CD4-positive, alpha-beta T cell treated with Interleukin-15 for 1 hour (primary cell): Measurements from ENCODE around the gene ST6GALNAC1.
"Not testable (repeated sequence)": the region's sequence is repeated elsewhere in the genome, so short reads cannot be mapped to it uniquely, and the experiment has no call there.

Experiments used
- DNase-seq: peaks from one replicate; pipeline ENCODE4 v3.0.0-alpha.2; 2020

Gene ST6GALNAC1

DNA sequence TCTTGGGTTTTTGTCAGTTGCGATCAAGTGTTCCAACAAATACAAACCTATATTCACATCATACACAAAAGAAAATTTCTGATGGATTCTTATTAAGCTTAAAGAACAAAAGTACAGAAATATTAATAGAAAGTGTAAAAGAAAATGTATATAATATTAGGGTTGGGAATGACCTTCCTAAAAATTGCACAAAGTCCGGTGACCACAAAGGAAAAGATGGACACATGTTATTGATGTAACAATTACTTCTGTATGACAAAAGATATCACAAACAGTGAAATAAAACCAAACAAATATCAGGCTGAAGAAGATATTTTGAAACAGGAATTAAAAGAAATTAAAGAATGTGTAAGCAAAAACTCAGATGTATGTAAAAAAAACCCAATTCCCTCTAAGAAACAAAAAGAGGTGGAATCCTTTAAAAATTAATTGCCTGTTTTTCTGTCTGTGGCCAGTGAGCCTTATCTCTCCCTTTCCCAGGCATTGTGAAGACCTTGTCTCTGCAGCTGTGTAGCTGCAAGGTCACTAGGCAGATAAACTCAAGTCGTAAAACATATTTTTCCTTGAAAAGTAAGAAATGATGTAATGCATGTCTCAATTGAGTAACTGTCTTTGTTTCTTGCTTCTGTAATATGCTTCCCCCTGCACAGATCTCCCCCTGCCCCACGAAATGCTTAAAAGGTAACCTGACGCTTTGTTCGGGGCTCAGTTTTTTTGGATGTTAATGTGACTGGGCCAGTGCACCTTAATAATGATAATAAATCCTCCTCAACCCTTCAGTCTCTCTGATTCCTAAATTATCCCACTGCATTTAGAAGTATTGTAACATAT is 2.8 kb downstream of the ST6GALNAC1 start:
- DNase-seq: no peak

DNA sequence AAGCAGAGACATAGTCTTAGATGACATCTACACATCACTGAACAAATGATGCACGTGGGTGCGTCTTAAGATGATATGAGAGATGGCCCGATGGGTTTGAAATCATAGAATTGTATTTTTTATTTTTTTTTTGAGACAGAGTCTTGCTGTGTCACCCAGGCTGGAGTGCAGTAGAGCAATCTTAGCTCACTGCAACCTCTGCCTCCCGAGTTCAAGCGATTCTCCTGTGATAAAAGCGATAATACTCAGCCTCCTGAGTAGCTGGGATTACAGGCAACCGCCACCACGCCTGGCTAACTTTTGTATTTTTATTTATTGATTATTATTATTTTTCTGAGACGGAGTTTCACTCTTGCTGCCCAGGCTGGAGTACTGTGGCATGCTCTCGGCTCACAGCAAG is 5.3 kb downstream of the ST6GALNAC1 start:
- no peak for DNase-seq

DNA sequence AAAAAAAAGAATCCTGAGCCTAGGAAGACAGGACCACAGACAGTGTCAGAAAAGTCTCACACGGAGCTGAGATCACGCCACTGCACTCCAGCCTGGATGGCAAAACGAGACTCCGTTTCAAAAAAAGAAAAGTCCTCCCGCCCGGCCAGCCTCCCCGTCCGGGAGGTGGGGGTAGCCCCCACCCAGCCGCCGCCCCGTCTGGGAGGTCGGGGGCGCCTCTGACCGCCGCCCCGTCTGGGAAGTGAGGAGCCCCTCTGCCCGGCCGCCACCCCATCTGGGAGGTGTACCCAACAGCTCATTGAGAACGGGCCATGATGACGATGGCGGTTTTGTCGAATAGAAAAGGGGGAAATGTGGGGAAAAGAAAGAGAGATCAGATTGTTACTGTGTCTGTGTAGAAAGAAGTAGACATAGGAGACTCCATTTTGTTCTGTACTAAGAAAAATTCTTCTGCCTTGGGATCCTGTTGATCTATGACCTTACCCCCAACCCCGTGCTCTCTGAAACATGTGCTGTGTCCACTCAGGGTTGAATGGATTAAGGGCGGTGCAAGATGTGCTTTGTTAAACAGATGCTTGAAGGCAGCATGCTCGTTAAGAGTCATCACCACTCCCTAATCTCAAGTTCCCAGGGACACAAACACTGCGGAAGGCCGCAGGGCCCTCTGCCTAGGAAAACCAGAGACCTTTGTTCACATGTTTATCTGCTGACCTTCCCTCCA is 6.9 kb downstream of the ST6GALNAC1 start:
- DNase-seq: not testable (repeated sequence)

DNA sequence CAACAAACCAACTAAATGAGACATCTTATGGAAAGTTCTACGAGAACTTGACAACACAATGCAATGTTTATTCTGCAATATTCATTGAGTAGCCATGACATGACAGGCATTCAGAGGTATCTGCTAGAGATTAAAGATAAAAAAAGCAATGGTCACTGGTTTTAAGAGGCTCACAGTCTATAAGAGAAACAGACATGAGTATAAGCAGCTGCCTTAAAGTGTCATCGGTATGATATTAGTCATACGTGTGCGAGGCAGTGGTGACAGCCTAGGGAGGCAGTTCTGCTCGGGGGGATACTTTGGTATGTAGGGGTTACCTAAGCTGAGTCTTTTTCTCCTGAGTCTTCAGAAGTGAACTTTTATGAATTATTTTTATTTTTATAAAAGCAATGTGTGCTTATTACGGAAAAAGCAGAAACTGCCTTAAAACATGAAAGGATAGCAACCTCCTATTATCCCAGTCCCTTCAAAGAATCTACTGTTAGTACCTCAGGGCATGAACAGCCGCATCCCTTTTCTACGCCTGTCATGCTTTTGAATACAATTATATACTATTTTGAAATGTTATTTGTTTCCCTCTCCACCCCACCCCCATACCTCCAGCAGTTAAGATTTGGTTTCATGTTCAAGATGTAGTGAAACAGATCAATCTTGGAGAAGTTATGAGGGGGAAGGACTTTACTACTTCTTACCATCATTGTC is 7.7 kb downstream of the ST6GALNAC1 start:
- DNase-seq: no peak

DNA sequence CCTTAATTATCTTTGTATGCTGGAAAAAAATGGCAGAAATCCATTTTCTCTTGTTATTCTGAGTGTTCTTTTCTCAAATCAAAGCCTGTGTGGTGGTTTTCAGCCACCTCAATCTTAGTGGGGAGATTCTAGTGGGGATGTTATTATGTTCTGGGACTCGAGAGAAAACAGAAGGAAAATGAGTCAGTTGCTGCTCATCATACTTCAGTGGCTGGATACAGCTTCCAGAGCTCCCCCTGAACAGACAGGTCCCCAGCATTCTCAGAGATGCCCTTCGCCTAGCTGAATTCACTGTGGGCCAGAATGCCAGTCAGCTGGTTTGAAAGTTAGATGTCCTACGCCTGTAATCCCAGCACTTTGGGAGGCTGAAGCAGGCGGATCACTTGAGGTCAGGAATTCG is 8.5 kb downstream of the ST6GALNAC1 start:
- no peak for DNase-seq

DNA sequence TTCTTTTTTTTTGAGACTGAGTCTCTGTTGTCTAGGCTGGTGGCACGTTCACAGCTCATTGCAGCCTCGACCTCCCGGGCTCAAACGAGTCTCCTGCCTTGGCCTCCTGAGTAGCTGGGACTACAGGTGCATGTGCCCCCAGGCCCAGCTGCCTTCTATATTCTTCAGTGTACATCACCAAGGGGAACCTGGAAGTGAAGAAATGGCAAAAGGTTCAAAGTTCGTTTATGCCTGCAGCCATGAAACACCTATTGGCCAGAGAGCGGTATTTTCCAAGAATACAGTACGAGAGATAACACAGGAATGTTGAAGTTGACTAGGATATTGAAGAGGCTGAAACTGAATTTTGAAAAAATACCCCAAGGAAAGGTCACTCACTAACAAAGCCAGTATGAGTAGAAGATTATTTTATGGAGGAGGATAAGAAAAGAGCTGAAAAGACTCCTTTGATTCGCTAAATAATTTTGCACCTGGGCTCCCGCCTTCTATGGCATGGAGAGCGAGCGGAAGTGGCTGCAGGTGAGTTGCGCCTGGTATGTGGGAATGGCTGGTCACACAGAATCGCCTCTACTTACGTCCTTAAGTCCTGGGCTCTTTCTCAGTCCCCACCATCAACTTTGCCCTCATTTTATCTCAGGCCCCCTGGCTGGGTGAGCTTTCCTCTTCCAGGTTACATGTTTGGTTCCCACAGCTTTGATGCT is 9.8 kb downstream of the ST6GALNAC1 start:
- no peak for DNase-seq

DNA sequence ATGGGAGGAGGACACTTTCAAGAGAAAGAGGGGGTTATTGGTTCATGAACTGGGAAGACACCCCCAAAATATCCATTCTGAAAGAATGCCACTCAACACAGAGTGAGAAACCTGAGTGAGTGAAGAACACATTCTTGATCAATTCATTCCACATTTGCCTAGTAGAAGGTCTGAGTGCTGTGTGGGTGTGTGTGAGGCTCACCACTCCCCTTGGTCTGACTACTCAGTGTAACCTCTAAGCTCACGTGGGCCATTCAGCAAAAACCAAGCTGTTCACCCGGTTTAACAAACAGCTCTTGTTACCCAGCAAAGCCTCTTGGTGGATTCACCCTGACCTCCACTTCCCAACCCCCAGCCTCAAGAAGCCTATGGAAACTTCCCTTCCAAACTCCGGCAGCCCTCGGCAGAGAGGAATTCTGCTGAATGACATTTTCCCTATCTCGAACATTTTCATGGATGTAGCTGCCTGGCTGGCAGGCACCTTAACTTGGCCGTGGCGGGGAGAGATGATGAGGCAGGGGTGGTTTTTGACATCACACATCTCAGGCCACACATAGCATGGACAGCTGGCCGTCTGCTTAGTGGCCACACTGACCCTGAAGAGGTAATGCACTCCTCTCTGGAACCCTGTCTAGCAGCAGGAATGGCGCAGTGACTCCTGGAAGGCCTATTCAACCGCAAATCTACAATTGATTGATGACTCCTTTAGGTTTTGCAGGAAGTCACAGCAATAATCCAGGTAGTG is 11.6 kb downstream of the ST6GALNAC1 start:
- DNase-seq: no peak

DNA sequence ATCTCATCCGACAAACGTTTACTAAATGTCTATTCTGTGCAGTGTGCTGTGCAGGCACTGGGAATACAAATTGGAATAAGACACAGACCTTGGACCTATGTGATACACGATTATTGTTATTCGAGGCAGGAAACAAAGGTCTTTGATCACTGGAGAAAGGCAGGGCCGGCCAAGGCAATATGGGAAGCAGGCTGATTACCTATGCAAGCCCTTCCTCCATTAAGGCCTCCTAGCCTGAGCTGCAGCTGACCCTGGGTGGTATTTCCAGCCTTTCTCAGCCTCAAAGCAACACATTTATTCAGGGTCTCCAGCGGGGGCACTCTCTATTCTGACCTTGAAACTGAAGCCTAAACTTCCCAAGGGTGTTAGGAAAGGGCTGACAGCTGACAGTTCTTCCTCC is 13.4 kb downstream of the ST6GALNAC1 start:
- no peak for DNase-seq

DNA sequence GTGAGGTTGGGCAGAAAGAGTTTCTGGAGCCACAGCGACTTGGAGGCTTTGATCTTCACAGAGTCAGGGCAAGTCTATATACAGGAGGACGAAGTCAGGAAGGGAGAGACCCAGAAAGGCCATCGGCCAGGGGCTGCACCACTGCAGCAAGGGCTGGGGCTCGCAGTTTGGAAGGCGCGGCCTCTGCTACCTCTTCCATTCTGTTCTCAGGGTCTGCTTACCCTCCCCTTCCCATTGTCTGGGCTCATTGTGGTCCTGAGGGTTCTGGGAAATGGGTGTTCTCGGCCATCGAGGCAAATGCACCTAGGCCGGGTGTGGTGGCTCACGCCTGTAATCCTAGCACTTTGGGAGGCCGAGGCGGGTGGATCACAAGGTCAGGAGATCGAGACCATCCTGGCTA is 16.0 kb downstream of the ST6GALNAC1 start:
- DNase-seq: no peak

DNA sequence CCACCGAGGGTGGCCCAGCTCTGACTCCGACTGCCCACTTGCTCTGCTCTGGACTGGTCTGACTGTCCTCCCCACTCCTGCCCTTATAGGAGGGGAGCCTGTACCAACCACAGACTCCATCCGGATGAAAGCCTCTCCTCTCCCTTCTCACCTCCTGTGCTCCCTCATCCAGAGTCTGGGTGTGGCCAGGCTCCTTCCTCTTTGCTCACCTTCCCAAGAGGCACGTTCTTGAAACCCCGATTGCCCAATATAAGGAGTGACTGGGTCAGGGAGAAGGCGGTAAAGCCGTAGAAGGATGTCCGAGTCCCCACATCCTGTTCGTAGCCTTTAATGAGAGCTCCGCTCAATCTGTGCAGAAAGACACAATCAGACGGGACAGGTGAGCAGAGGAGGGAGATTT is 17.1 kb downstream of the ST6GALNAC1 start:
- DNase-seq: no peak

DNA sequence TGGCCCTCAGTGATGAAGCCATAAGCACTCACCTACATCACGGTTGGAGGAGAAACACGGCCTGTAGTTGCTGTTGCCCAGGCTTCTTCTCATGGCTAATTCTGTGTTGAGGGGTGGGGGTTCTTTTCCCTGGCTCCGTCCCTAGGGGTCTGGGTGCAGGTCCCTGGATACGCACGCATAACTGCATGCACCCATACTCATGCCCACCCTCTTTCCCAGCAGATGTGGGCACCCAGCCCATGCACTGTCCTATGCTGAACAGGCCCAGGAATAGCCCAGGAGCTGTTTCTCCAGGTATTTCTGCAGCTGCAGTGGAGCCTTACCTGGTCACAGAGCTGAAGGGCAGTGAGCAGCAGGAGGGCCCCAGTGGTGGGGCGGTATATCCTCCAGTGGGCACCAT is 18.1 kb downstream of the ST6GALNAC1 start:
- no peak for DNase-seq

DNA sequence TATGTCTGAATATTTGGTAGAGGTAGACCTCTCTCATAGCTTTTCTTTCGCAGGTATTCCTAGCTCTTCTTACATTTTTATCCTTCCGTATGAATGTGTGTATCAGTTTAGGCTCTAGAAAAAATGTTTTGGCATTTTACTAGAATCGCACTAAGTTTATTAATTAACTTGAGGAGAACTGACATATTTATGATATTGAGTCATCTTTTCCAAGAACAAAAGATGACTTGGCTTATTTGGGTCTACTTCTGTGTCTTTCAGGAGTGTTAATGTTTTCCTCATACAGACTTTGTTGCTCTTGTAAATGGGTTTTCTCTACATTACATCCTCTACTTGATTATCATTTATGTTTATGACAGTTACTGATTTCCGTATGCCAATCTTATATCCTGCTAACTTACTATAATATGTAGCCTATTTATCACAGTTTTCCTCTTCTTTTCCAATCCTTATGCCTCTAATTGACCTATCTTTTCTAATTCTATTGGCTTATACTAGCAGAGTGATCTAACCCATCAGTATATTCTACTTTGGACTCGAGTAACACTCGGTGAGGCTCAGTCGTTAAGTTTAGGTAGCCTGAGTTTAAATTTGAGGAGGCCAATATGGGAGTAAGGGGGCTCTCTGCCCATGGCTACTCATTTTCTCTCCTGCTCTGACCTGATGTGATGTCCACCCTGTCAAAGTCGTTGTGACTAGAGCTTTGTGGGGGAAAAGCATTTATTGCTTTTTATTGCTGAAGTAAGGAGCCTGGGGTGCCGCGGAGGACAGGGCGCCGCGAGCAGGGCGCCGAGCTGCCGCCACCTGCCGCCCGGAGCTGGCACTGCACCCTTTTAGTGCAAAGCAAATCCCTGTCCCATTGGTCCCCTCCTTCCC is 20.0 kb downstream of the ST6GALNAC1 start:
- peak; percentile 75 for DNase-seq

DNA sequence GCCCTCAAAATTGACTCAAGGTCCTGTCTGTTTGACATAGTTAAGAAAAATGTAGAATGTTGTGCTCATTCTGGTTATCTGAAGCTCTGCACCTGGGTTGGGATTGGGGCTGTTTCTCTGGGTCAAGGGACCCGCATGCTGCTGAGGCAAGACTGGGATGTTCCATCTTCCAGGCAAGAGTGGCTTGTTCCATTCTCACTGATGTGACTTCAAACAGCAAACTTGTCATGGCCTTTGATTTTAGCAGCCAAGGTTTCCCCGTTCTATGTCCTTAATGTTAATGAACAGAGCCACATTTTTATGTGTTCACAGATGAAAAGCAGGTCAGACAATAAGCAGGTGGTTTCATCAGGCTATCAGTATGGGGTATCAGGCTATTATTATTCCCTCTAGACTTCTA is 25.7 kb downstream of the ST6GALNAC1 start:
- DNase-seq: no peak

DNA sequence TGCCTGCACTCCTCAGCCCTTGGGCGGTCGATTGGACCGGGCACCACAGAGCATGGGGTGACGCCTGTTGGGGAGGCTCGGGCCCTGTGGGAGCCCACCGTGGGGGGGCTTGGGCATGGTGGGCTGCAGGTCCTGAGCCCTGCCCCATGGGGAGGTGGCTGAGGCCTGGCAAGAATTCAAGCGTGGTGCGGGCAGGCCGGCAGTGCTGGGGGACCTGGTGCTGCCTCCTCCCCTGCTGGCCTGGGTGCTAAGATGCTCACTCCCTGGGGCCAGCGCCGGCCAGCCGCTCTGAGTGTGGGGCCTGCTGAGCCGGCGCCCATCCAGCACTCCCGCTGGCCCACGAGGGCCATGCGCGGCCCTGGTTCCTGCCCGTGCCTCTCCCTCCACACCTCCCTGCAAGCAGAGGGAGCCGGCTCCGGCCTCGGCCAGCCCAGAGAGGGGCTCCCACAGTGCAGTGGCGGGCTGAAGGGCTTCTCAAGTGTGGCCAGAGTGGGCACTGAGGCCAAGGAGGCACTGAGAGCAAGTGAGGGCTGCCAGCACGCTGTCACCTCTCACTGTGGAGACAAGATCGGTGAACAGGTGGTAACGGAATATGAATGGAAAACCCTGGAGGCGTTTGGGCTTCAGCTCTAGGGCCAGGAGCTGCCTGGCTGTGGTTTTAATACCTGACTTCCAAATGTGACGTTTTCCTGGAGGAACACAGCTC is 28.5 kb downstream of the ST6GALNAC1 start:
- DNase-seq: no peak

DNA sequence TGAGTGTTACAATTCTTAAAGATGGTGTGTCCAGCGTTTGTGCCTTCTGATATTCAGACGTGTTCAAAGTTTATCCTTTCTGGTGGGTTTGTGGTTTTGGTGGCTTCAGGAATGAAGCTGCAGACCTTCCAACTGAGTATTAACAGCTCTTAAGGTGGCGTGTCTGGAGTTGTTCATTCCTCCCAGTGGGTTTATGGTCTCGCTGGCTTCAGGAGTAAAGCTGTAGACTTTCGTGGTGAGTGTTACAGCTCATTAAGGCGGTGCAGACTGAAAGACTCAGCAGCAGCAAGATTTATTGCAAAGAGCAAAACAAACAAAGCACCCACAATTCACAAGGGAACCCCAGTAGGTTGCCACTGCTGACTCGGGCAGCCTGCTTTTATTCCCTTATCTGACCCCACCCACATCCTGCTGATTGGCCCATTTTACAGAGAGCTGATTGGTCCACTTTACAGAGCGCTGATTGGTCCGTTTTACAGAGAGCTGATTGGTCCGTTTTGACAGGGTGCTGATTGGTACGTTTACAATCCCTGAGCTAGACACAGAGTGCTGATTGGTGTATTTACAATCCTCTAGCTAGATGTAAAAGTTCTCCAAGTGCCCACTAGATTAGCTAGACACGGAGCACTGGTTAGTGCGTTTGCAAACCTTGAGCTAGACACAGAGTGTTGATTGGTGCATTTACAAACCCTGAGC is 29.3 kb downstream of the ST6GALNAC1 start:
- DNase-seq: not testable (repeated sequence)

DNA sequence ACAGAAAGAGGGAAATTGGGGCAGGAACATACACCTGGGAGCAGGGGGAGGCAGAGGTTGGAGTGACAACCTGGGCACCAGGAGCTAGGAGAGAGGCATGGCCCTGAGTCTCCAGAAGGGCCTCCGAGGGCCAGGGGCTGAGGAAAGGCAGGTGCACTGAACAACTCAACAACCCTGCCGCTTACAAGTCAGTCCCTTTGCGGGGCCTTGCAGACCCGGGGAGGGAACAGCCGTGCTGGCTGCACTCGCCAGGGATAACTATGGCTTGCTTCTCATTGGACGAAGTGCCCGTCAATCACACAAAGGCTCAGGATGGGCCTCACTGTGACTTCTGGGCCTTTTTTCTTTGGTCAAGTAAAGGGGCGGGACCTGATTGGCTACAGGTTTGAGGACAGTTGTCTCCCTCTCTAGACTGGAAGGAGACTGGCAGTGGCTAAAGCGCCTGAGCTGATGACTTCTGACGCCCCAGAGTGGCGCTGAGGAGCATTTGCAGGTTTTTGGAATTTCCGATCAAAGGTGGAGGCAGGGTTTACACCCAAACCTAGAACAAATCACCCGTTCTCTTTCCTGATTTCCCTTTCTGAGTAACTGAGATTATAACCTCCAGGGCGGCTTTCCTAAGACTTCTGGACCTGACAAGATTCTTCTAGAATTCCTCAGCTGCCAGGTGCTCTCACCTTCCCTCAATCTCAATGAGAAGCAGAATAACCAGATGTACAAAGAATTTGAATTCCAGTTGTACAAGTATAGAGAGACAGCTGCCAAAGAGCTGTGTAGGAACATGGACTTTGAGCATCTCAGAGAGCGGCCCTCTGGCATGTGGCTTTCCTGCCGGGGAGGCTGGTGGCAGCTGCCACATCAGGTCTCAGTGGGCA is 30.3 kb downstream of the ST6GALNAC1 start:
- no peak for DNase-seq

DNA sequence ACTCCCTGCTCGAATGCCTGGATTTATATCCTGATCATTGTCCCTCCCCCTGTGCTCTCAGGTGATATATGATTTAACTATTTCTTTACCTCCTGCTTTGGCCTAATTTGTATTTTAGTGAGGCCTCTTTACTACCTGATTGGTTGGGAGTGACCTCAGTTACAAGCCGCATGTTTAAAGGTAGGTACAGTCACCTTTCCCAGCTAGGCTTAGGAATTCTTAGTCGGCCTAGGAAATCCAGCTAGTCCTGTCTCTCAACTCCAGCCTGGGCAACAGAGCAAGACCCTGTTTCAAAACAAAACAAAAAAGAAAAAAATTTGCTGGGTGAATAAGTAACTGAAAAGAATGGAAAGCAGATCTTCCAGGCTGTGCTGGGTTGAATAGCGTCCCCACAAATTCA is 31.1 kb downstream of the ST6GALNAC1 start:
- DNase-seq: no peak

DNA sequence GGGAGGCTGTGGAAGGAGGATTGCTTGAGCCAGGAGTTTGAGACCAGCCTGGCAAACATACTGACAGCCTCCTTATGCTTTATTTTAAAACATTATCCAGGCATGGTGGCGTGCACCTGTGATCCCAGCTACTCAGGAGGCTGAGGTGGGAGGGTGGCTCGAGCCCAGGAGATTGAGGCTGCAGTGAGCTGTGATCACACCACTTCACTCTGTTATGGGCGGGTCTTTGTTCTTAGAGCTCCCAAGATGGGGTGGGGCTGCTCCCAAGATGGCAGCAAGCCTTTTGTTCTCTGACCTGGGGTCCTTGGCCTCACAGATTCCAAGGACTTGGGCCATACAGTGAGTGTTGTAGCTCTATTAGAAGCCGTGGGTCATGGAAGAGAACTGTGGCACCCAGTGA is 31.8 kb downstream of the ST6GALNAC1 start:
- no peak for DNase-seq
